Calu3 (cell line): Measurements from ENCODE around the gene PLXNA2. TPM values are rescaled to one million over a fixed set of nuclear protein-coding genes. Genes with fewer than 3 reads are reported as not detected.

Experiments
- BruUV-seq: library from RNA; stranded (reverse); fragments of 400-500 nt; replicated peaks from 2 replicates; lab custom pipeline; 2021; lab: Mats Ljungman, UMichigan
- CTCF ChIA-PET: fragments of 300-600 bp; sonication (Branson Sonifier 250); formaldehyde crosslinking; loops from one replicate; lab custom pipeline; 2022; ENCODE audit warnings: antibody characterized with exemption; lab: Charles Lee
- DNase-seq: peaks from one replicate; pipeline ENCODE4 v3.0.0; 2022
- H3K27ac Mint-ChIP-seq: one replicate; pipeline ENCODE4 v1.8.0; 2022; ENCODE audit warnings: mixed read lengths; ENCODE audit not compliant: unreplicated experiment
- H3K27me3 Mint-ChIP-seq: one replicate; pipeline ENCODE4 v1.8.0; 2022; ENCODE audit warnings: mixed read lengths; ENCODE audit not compliant: unreplicated experiment
- H3K36me3 Mint-ChIP-seq: one replicate; pipeline ENCODE4 v1.8.0; 2022; ENCODE audit warnings: mild to moderate bottlenecking, moderate library complexity, mixed read lengths; ENCODE audit not compliant: insufficient read depth, unreplicated experiment
- H3K4me1 Mint-ChIP-seq: one replicate; pipeline ENCODE4 v1.8.0; 2022; ENCODE audit warnings: mild to moderate bottlenecking, low read depth, mixed read lengths; ENCODE audit not compliant: unreplicated experiment
- H3K4me3 Mint-ChIP-seq: one replicate; pipeline ENCODE4 v1.8.0; 2022; ENCODE audit warnings: mild to moderate bottlenecking, low read depth, moderate library complexity, mixed read lengths; ENCODE audit not compliant: unreplicated experiment
- H3K9me3 Mint-ChIP-seq: one replicate; pipeline ENCODE4 v1.8.0; 2022; ENCODE audit warnings: low read depth, mixed read lengths; ENCODE audit not compliant: unreplicated experiment
- CTCF ChIP-seq: fragments of 200-600 bp; IDR thresholded peaks from one replicate; pipeline ENCODE4 v1.8.0; 2022; ENCODE audit warnings: antibody characterized with exemption; ENCODE audit not compliant: unreplicated experiment
- intact Hi-C: fragments of 100-400 bp; cut with micrococcal nuclease; formaldehyde crosslinking; loops from one replicate; pipeline ENCODE4 v1.10.0; 2022; ENCODE audit not compliant: unreplicated experiment
- total RNA-seq: library from RNA; stranded (reverse); gene quantifications from 2 replicates; pipeline ENCODE4 v1.2.3, GENCODE V29; 2022

The PLXNA2 gene
- total RNA-seq, 1 experiment from 2014 or later: 16.2 TPM

- Mint-ChIP-seq H3K4me1 (no peaks in the 10 kb centered on the region), H3K27me3 (no peaks in the 10 kb centered on the region), H3K36me3 (no peaks in the 10 kb centered on the region), H3K9me3 (no peaks in the 10 kb centered on the region), H3K4me3 (no peak overlapping the region), H3K27ac (no peak overlapping the region)
- TF ChIP-seq CTCF: no peak
- DNase-seq: no peak
- intact Hi-C loops: no loop called here
- CTCF ChIA-PET: no interaction called here
- BruUV-seq: no TSS peak
Measured at GRCh38 chr1:208083715-208084085, 160.5 kb downstream of the PLXNA2 start.

GRCh38 chr1:208083016-208083714 is 161.0 kb downstream of the PLXNA2 start:
- no peak overlapping the region for H3K4me3 Mint-ChIP-seq
- intact Hi-C loops: no loop called here
- no peak for TF ChIP-seq CTCF
- H3K4me1 Mint-ChIP-seq: no peaks in the 10 kb centered on the region
- no peak for DNase-seq
- CTCF ChIA-PET: no interaction called here
- no peaks in the 10 kb centered on the region for H3K9me3 Mint-ChIP-seq
- BruUV-seq: no TSS peak
- H3K27ac Mint-ChIP-seq: no peak overlapping the region
- no peaks in the 10 kb centered on the region for H3K27me3 Mint-ChIP-seq
- no peaks in the 10 kb centered on the region for H3K36me3 Mint-ChIP-seq

- BruUV-seq: no TSS peak
- Mint-ChIP-seq H3K27ac (no peak overlapping the region), H3K27me3 (no peaks in the 10 kb centered on the region), H3K36me3 (no peaks in the 10 kb centered on the region), H3K4me3 (no peak overlapping the region), H3K4me1 (no peaks in the 10 kb centered on the region), H3K9me3 (no peaks in the 10 kb centered on the region)
- DNase-seq: no peak
- no peak for TF ChIP-seq CTCF
- CTCF ChIA-PET: no interaction called here
- intact Hi-C loops: no loop called here
Measured at GRCh38 chr1:208081972-208082371, 162.2 kb downstream of the PLXNA2 start.

- TF ChIP-seq CTCF: no peak
- no peaks in the 10 kb centered on the region for H3K27me3 Mint-ChIP-seq
- CTCF ChIA-PET: interaction anchor here (0.7 kb wide), 1 partner anchor 8 kb away, joined by 3 read pairs; no protein-coding TSS in a partner anchor
- H3K4me1 Mint-ChIP-seq: no peaks in the 10 kb centered on the region
- no TSS peak for BruUV-seq
- no peaks in the 10 kb centered on the region for H3K9me3 Mint-ChIP-seq
- no peaks in the 10 kb centered on the region for H3K36me3 Mint-ChIP-seq
- no peak overlapping the region for H3K4me3 Mint-ChIP-seq
- intact Hi-C loops: no loop called here
- H3K27ac Mint-ChIP-seq: no peak overlapping the region
- no peak for DNase-seq
Measured at GRCh38 chr1:208080396-208081286, 163.5 kb downstream of the PLXNA2 start.
